Non-pigmented ciliary epithelial cell (primary cell): ENCODE measurements around the gene USP32.
"Not testable (repeated sequence)": the region's sequence is repeated elsewhere in the genome, so short reads cannot be mapped to it uniquely, and the experiment has no call there.

Source experiments
- DNase-seq: peaks from one replicate; pipeline ENCODE4 v3.0.0-alpha.2; 2010; ENCODE audit warnings: low read depth

Gene USP32

GRCh38 chr17:60328679-60329078 lies 63.3 kb downstream of the USP32 start:
- DNase-seq, result no peak

GRCh38 chr17:60327901-60328273 lies 64.0 kb downstream of the USP32 start:
- no peak for DNase-seq

- DNase-seq, result no peak
Observed at GRCh38 chr17:60327134-60327900, 64.6 kb downstream of the USP32 start.

GRCh38 chr17:60326702-60327101 lies 65.2 kb downstream of the USP32 start:
- DNase-seq, result no peak

GRCh38 chr17:60325730-60326524 lies 66.0 kb downstream of the USP32 start:
- no peak for DNase-seq

- no peak for DNase-seq
Observed at GRCh38 chr17:60323754-60324153, 68.2 kb downstream of the USP32 start.

- DNase-seq, result no peak
Observed at GRCh38 chr17:60322056-60322387, 69.9 kb downstream of the USP32 start.

- DNase-seq, result no peak
Observed at GRCh38 chr17:60321336-60322055, 70.4 kb downstream of the USP32 start.

GRCh38 chr17:60318830-60319229 lies 73.1 kb downstream of the USP32 start:
- DNase-seq, result no peak

- DNase-seq, result no peak
Observed at GRCh38 chr17:60318326-60318725, 73.6 kb downstream of the USP32 start.

- DNase-seq, result no peak
Observed at GRCh38 chr17:60315650-60316049, 76.3 kb downstream of the USP32 start.

GRCh38 chr17:60314900-60315299 lies 77.0 kb downstream of the USP32 start:
- not testable (repeated sequence) for DNase-seq

- no peak for DNase-seq
Observed at GRCh38 chr17:60314423-60314822, 77.5 kb downstream of the USP32 start.

GRCh38 chr17:60311936-60312335 lies 80.0 kb downstream of the USP32 start:
- peak; percentile 22 for DNase-seq

GRCh38 chr17:60311186-60311585 lies 80.7 kb downstream of the USP32 start:
- no peak for DNase-seq

- DNase-seq, result no peak
Observed at GRCh38 chr17:60305141-60305540, 86.8 kb downstream of the USP32 start.

GRCh38 chr17:60304502-60304901 lies 87.4 kb downstream of the USP32 start:
- DNase-seq, result no peak

- no peak for DNase-seq
Observed at GRCh38 chr17:60303406-60304099, 88.4 kb downstream of the USP32 start.

GRCh38 chr17:60301649-60302048 lies 90.3 kb downstream of the USP32 start:
- DNase-seq, result no peak

- DNase-seq, result no peak
Observed at GRCh38 chr17:60300949-60301348, 91.0 kb downstream of the USP32 start.

GRCh38 chr17:60300011-60300410 lies 91.9 kb downstream of the USP32 start:
- no peak for DNase-seq

- DNase-seq, result no peak
Observed at GRCh38 chr17:60297760-60298401, 94.1 kb downstream of the USP32 start.
